Measurements from ENCODE around the gene RMDN2. TPM values are rescaled to one million over a fixed set of nuclear protein-coding genes. Genes with fewer than 3 reads are reported as not detected.

RMDN2 gene
- polyA plus RNA-seq, 4 donors, result 5.1 to 26.0 (median 8.4) TPM

DNA sequence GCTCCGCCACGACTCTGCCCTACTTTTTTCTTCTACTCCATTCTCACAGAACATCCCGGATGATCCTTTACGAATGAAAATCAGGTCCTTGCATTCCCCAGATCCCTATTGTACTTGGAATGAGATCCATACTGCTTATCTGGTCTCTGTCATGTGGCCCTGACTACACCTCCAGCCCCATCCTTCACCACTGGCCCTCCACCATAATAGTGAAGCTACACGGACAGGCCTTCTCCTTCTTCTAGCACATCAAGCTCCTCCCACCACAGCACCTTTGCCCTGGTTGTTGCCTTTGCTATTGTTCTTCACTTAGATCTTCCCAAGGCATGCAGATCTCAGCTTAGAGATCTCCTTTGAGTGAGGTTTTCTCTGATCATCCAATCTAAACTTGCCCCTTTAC is 20.1 kb upstream of the RMDN2 start:
- no peak overlapping the region for H3K4me3 ChIP-seq (ENCODE audit: low read depth in 1 of 3, low read length in 3 of 3)
- H3K36me3 ChIP-seq (ENCODE audit: control insufficient read depth in 3 of 3, insufficient read depth in 2 of 3, low read depth in 1 of 3, low read length in 3 of 3), result no peaks in the 10 kb centered on the region
- WGBS, 3 donors, result 64 to 85% (median 67%) methylated on average over 5 of the region's 5 CpGs
- H3K27ac ChIP-seq (ENCODE audit: low read depth in 1 of 3, low read length in 2 of 3), result peak overlapping the region in 2 of 3 donors; percentile 64 to 80
- no peaks in the 10 kb centered on the region for H3K27me3 ChIP-seq (ENCODE audit: control insufficient read depth in 3 of 3, insufficient read depth in 3 of 3, low read length in 3 of 3)
- FAIRE-seq (no peak), DNase-seq (peak; percentile 41 to 62)
- peaks cover 2 to 27% (median 4%) of the 10 kb centered on the region in 3 donors for H3K4me1 ChIP-seq (ENCODE audit: control insufficient read depth in 3 of 3, insufficient read depth in 2 of 3, low read depth in 1 of 3, low read length in 2 of 3)
- H3K9me3 ChIP-seq (ENCODE audit: control insufficient read depth in 2 of 2, insufficient read depth in 1 of 2, low read depth in 1 of 2, low read length in 1 of 2), result peaks cover 0 to 10% of the 10 kb centered on the region in 2 donors

DNA sequence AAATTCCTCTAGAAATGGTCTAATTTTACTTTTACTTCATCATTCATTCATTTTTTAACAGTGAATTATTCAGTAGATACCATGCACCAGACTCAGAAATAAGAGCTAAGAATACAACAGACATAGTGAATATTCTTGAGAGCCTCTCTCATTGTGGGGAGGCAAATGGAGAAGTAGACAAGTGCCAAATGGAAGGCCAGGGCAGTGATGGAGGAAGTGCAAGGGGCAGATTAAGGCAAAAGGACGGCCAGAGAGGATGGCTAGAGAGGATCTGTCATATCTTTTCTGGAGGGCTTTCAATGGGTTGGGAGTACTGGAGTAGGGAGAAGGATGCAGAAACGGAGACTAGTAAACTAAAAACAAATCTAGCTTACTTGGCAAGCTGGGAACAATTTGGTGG is 19.0 kb upstream of the RMDN2 start:
- DNase-seq (no peak), FAIRE-seq (no peak)
- H3K4me1 ChIP-seq (ENCODE audit: control insufficient read depth in 3 of 3, insufficient read depth in 2 of 3, low read depth in 1 of 3, low read length in 2 of 3), result peaks cover 2 to 27% (median 4%) of the 10 kb centered on the region in 3 donors
- no peaks in the 10 kb centered on the region for H3K36me3 ChIP-seq (ENCODE audit: control insufficient read depth in 3 of 3, insufficient read depth in 2 of 3, low read depth in 1 of 3, low read length in 3 of 3)
- no peak overlapping the region for H3K4me3 ChIP-seq (ENCODE audit: low read depth in 1 of 3, low read length in 3 of 3)
- 78 to 84% (median 81%) methylated on average over 2 of the region's 2 CpGs for WGBS, 3 donors
- H3K27me3 ChIP-seq (ENCODE audit: control insufficient read depth in 3 of 3, insufficient read depth in 3 of 3, low read length in 3 of 3), result no peaks in the 10 kb centered on the region
- H3K9me3 ChIP-seq (ENCODE audit: control insufficient read depth in 2 of 2, insufficient read depth in 1 of 2, low read depth in 1 of 2, low read length in 1 of 2), result no peaks in the 10 kb centered on the region
- H3K27ac ChIP-seq (ENCODE audit: low read depth in 1 of 3, low read length in 2 of 3), result no peak overlapping the region

DNA sequence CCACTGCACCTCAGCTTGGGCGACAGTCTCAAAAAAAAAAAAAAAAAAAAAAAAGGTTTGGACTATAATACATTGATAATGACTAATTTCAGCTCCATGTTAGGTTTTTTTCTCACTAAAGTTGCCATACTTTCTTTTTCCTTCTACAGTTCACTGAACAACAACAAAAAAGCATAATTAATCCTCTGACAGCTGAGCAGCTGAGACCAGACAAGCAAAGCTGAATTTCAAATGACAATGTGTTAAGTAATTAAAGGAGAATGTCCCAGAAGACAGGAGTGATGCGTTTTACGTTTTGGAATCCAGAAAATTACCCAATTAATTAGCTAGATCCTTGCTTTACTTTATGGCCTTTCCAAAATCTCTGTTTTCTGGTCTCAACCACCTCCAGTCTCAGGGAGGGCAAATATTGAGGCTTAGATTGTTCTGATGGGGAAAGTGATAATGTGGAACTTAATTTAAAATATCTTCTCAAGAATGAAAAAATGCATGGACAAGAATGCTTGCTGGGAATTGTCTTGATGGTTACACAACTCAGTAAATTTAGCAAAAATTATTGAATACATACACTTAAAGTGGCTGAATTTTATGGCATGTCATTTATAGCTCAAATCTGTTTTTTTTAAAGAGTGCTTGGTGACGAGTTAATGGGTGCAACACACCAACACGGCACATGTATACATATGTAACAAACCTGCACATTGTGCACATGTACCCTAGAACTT is 17.4 kb upstream of the RMDN2 start:
- H3K9me3 ChIP-seq (ENCODE audit: control insufficient read depth in 2 of 2, insufficient read depth in 1 of 2, low read depth in 1 of 2, low read length in 1 of 2), result no peaks in the 10 kb centered on the region
- no peaks in the 10 kb centered on the region for H3K36me3 ChIP-seq (ENCODE audit: control insufficient read depth in 3 of 3, insufficient read depth in 2 of 3, low read depth in 1 of 3, low read length in 3 of 3)
- H3K27ac ChIP-seq (ENCODE audit: low read depth in 1 of 3, low read length in 2 of 3), result no peak overlapping the region
- FAIRE-seq (no peak), DNase-seq (no peak)
- no peaks in the 10 kb centered on the region for H3K27me3 ChIP-seq (ENCODE audit: control insufficient read depth in 3 of 3, insufficient read depth in 3 of 3, low read length in 3 of 3)
- no peak overlapping the region for H3K4me3 ChIP-seq (ENCODE audit: low read depth in 1 of 3, low read length in 3 of 3)
- H3K4me1 ChIP-seq (ENCODE audit: control insufficient read depth in 3 of 3, insufficient read depth in 2 of 3, low read depth in 1 of 3, low read length in 2 of 3), result peaks cover 0 to 24% (median 4%) of the 10 kb centered on the region in 3 donors
- 79 to 84% (median 83%) methylated on average over 5 of the region's 5 CpGs for WGBS, 3 donors

DNA sequence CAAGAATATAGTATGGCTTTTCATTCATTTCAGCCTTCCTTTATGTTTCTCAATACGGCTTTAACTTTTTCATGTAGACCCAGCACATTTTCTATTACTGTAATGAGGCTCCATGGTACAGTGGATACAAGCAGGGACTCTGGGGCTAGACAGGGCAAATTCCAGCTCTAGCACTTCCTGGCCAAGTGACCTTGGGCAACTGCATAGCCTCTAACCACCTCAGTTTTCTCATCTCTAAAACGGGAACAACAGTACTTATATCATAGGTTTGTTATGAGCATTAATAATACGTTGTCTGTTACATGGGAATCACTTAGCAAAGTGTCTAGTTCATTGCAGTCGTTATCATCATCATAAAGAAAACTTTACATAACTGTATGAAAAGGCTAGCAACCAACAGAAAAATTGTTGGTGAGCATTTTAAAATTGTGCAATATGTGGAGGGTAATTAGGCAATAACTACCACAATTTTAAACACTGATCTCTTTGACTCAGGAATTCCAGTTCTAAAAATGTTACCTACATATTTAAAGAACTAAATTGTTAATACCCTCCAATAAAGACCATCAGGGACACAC is 13.7 kb upstream of the RMDN2 start:
- Histone ChIP-seq H3K9me3 (ENCODE audit: control insufficient read depth in 2 of 2, insufficient read depth in 1 of 2, low read depth in 1 of 2, low read length in 1 of 2) (no peaks in the 10 kb centered on the region), H3K36me3 (ENCODE audit: control insufficient read depth in 3 of 3, insufficient read depth in 2 of 3, low read depth in 1 of 3, low read length in 3 of 3) (no peaks in the 10 kb centered on the region), H3K27me3 (ENCODE audit: control insufficient read depth in 3 of 3, insufficient read depth in 3 of 3, low read length in 3 of 3) (no peaks in the 10 kb centered on the region), H3K4me1 (ENCODE audit: control insufficient read depth in 3 of 3, insufficient read depth in 2 of 3, low read depth in 1 of 3, low read length in 2 of 3) (peaks cover 0 to 2% (median 0%) of the 10 kb centered on the region in 3 donors), H3K27ac (ENCODE audit: low read depth in 1 of 3, low read length in 2 of 3) (no peak overlapping the region), H3K4me3 (ENCODE audit: low read depth in 1 of 3, low read length in 3 of 3) (no peak overlapping the region)
- 69 to 76% (median 74%) methylated on average over 4 of the region's 4 CpGs for WGBS, 3 donors
- DNase-seq (no peak), FAIRE-seq (no peak)

DNA sequence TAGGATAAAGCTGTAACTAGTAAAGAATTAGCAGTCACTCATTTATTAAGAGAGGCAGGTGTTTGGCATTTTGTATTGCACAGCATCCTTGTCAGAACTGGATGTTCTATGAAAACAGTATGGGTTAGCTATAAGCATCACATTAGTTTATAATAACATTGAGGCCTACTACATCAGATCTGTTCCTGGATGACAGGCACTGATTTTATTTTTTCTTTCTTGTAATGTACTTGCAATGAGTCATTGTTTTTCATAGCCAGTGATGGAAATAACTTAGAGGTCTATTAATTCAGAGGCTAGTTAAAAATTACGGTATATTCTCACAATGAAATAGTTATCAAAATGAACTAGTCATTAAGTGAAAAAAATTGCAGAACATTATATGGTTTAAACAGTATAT is 13.0 kb upstream of the RMDN2 start:
- no peak for FAIRE-seq
- H3K27me3 ChIP-seq (ENCODE audit: control insufficient read depth in 3 of 3, insufficient read depth in 3 of 3, low read length in 3 of 3), result no peaks in the 10 kb centered on the region
- H3K9me3 ChIP-seq (ENCODE audit: control insufficient read depth in 2 of 2, insufficient read depth in 1 of 2, low read depth in 1 of 2, low read length in 1 of 2), result no peaks in the 10 kb centered on the region
- WGBS, 3 donors, result 55 to 85% (median 57%) methylated on average over 1 of the region's 1 CpG
- H3K27ac ChIP-seq (ENCODE audit: low read depth in 1 of 3, low read length in 2 of 3), result no peak overlapping the region
- no peaks in the 10 kb centered on the region for H3K36me3 ChIP-seq (ENCODE audit: control insufficient read depth in 3 of 3, insufficient read depth in 2 of 3, low read depth in 1 of 3, low read length in 3 of 3)
- H3K4me1 ChIP-seq (ENCODE audit: control insufficient read depth in 3 of 3, insufficient read depth in 2 of 3, low read depth in 1 of 3, low read length in 2 of 3), result peaks cover 0 to 4% (median 0%) of the 10 kb centered on the region in 3 donors
- no peak overlapping the region for H3K4me3 ChIP-seq (ENCODE audit: low read depth in 1 of 3, low read length in 3 of 3)
- no peak for DNase-seq

DNA sequence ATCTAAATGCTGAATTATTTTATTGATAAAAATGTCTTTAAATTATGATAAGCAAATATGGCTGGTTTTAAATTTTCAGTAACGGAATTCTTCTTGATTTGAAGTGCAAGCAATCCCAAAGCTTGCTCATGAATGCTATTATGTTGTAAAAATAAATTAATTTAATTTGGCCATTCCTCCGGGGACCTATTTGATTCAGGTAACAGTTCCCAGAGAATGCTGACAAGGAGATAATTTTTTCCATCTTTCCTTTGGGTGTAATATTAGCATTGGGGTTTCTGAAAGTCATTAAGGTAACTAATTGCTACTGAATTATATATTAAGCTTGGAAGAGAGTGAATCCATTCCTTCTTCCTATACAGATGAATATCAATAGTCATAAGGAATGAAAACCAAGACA is 12.5 kb upstream of the RMDN2 start:
- 85 to 96% (median 95%) methylated on average over 2 of the region's 2 CpGs for WGBS, 3 donors
- no peak for DNase-seq
- no peak for FAIRE-seq

DNA sequence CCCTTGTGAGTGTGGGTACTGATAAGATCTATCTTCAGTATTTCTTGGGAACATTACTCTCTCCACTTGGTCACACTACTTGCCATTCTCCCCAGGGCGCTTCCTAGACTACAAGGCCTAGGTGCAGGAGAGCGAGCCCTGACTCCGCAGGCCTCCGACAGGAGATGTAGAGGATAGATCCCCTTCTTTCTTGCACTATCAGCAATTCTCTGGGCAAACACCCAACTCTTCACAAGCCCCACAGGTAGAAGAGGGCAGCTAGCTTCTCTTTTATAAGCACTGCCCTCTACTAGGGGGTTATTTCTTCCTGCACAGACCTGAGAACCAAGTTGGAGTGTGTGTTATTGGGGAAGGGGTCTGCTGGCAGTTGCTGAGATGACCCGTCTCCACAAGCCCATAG is 10.7 kb upstream of the RMDN2 start:
- 90 to 96% (median 94%) methylated on average over 5 of the region's 5 CpGs for WGBS, 3 donors
- H3K27ac ChIP-seq (ENCODE audit: low read depth in 1 of 3, low read length in 2 of 3), result no peak overlapping the region
- FAIRE-seq (no peak), DNase-seq (no peak)
- H3K4me1 ChIP-seq (ENCODE audit: control insufficient read depth in 3 of 3, insufficient read depth in 2 of 3, low read depth in 1 of 3, low read length in 2 of 3), result peaks cover 0 to 15% (median 0%) of the 10 kb centered on the region in 3 donors
- no peak overlapping the region for H3K4me3 ChIP-seq (ENCODE audit: low read depth in 1 of 3, low read length in 3 of 3)
- no peaks in the 10 kb centered on the region for H3K27me3 ChIP-seq (ENCODE audit: control insufficient read depth in 3 of 3, insufficient read depth in 3 of 3, low read length in 3 of 3)
- no peaks in the 10 kb centered on the region for H3K9me3 ChIP-seq (ENCODE audit: control insufficient read depth in 2 of 2, insufficient read depth in 1 of 2, low read depth in 1 of 2, low read length in 1 of 2)
- H3K36me3 ChIP-seq (ENCODE audit: control insufficient read depth in 3 of 3, insufficient read depth in 2 of 3, low read depth in 1 of 3, low read length in 3 of 3), result no peaks in the 10 kb centered on the region

More for the DNA sequence above, 12.5 kb upstream of the RMDN2 start:
- Histone ChIP-seq H3K27me3 (ENCODE audit: control insufficient read depth in 3 of 3, insufficient read depth in 3 of 3, low read length in 3 of 3) (no peaks in the 10 kb centered on the region), H3K9me3 (ENCODE audit: control insufficient read depth in 2 of 2, insufficient read depth in 1 of 2, low read depth in 1 of 2, low read length in 1 of 2) (no peaks in the 10 kb centered on the region), H3K4me1 (ENCODE audit: control insufficient read depth in 3 of 3, insufficient read depth in 2 of 3, low read depth in 1 of 3, low read length in 2 of 3) (peaks cover 0 to 4% (median 0%) of the 10 kb centered on the region in 3 donors), H3K36me3 (ENCODE audit: control insufficient read depth in 3 of 3, insufficient read depth in 2 of 3, low read depth in 1 of 3, low read length in 3 of 3) (no peaks in the 10 kb centered on the region), H3K4me3 (ENCODE audit: low read depth in 1 of 3, low read length in 3 of 3) (no peak overlapping the region), H3K27ac (ENCODE audit: low read depth in 1 of 3, low read length in 2 of 3) (no peak overlapping the region)

DNA sequence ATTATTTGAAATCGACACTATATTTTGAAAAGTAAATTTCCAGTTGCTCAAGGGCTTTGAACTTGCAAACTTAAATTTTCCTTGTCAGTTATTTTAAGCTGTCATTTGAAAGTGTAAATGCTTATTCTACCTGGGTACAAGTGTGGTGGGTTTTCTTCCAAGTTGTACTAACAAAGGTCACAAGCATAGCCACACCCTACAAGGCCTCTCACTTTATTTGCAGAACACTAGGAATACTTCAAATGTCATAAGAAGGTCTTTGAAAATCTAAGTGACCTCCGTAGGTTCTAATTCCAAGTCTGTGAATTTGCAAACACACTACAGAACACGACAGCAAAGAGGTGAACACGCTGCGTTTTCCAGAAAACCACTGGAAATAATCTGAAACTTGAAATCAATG is 9.3 kb upstream of the RMDN2 start:
- Histone ChIP-seq H3K9me3 (ENCODE audit: control insufficient read depth in 2 of 2, insufficient read depth in 1 of 2, low read depth in 1 of 2, low read length in 1 of 2) (no peaks in the 10 kb centered on the region), H3K4me3 (ENCODE audit: low read depth in 1 of 3, low read length in 3 of 3) (no peak overlapping the region), H3K27me3 (ENCODE audit: control insufficient read depth in 3 of 3, insufficient read depth in 3 of 3, low read length in 3 of 3) (no peaks in the 10 kb centered on the region), H3K27ac (ENCODE audit: low read depth in 1 of 3, low read length in 2 of 3) (no peak overlapping the region), H3K4me1 (ENCODE audit: control insufficient read depth in 3 of 3, insufficient read depth in 2 of 3, low read depth in 1 of 3, low read length in 2 of 3) (peaks cover 0 to 23% (median 0%) of the 10 kb centered on the region in 3 donors), H3K36me3 (ENCODE audit: control insufficient read depth in 3 of 3, insufficient read depth in 2 of 3, low read depth in 1 of 3, low read length in 3 of 3) (no peaks in the 10 kb centered on the region)
- FAIRE-seq (no peak), DNase-seq (no peak)
- WGBS, 3 donors, result 70 to 79% (median 74%) methylated on average over 5 of the region's 5 CpGs

Data from small intestine (tissue), 7 donors.